Measurements from ENCODE around the gene RNASE7.

RNASE7 gene

GRCh38 chr14:21043387-21043973, 1.3 kb downstream of the RNASE7 start:
- no peak for DNase-seq (ENCODE audit: low spot score)

- DNase-seq (ENCODE audit: low spot score), result no peak
These were observed 1.9 kb downstream of the RNASE7 start for GRCh38 chr14:21043974-21044618.

- no peak for DNase-seq (ENCODE audit: low spot score)
These were observed 5.2 kb downstream of the RNASE7 start for GRCh38 chr14:21047378-21047781.

- no peak for DNase-seq (ENCODE audit: low spot score)
These were observed 6.5 kb downstream of the RNASE7 start for GRCh38 chr14:21048638-21049037.

GRCh38 chr14:21049271-21049673, 7.1 kb downstream of the RNASE7 start:
- DNase-seq (ENCODE audit: low spot score), result no peak

- no peak for DNase-seq (ENCODE audit: low spot score)
These were observed 8.4 kb downstream of the RNASE7 start for GRCh38 chr14:21050597-21050996.

- DNase-seq (ENCODE audit: low spot score), result no peak
These were observed 11.3 kb downstream of the RNASE7 start for GRCh38 chr14:21053184-21054122.

- DNase-seq (ENCODE audit: low spot score), result no peak
These were observed 12.1 kb downstream of the RNASE7 start for GRCh38 chr14:21054123-21054767.

- no peak for DNase-seq (ENCODE audit: low spot score)
These were observed 12.6 kb downstream of the RNASE7 start for GRCh38 chr14:21054768-21055145.

GRCh38 chr14:21055432-21056117, 13.4 kb downstream of the RNASE7 start:
- DNase-seq (ENCODE audit: low spot score), result no peak

- no peak for DNase-seq (ENCODE audit: low spot score)
These were observed 14.5 kb downstream of the RNASE7 start for GRCh38 chr14:21056520-21057163.

GRCh38 chr14:21057803-21058675, 15.9 kb downstream of the RNASE7 start, which contains the start of gene RNASE8:
TSS of gene RNASE8 (plus strand) at chr14:21057822. CDS start at chr14:21057893, 71 bp downstream.
- DNase-seq (ENCODE audit: low spot score), result no peak

- DNase-seq (ENCODE audit: low spot score), result no peak
These were observed 16.7 kb downstream of the RNASE7 start for GRCh38 chr14:21058903-21059302.

- DNase-seq (ENCODE audit: low spot score), result no peak
These were observed 17.9 kb downstream of the RNASE7 start for GRCh38 chr14:21059842-21060613.

- no peak for DNase-seq (ENCODE audit: low spot score)
These were observed 18.6 kb downstream of the RNASE7 start for GRCh38 chr14:21060614-21061346.

- DNase-seq (ENCODE audit: low spot score), result no peak
These were observed 19.1 kb downstream of the RNASE7 start for GRCh38 chr14:21061347-21061668.

- DNase-seq (ENCODE audit: low spot score), result peak; percentile 41
These were observed 21.3 kb downstream of the RNASE7 start for GRCh38 chr14:21063479-21063878.

GRCh38 chr14:21066882-21067502, 24.8 kb downstream of the RNASE7 start:
- DNase-seq (ENCODE audit: low spot score), result peak; percentile 40
